K562 (cell line): ENCODE results near the gene ABCA7. TPM values are rescaled to one million over a fixed set of nuclear protein-coding genes. Genes with fewer than 3 reads are reported as not detected.

Source experiments
- ATAC-seq: fragments of 200-7000 bp; cut with Tn5 transposase; 3 replicates; pipeline ENCODE4 v1.9.1; 2020; ENCODE audit warnings: moderate library complexity
- BruUV-seq: library from RNA; stranded (reverse); fragments of 400-500 nt; replicated peaks from 2 replicates; lab custom pipeline; 2021; lab: Mats Ljungman, UMichigan
- CTCF ChIA-PET: fragments of 300-600 bp; formaldehyde crosslinking; extraction: SDS; loops from one replicate; lab custom pipeline; 2021; ENCODE audit warnings: low intra/inter-chr PET ratio; lab: Yijun Ruan, JAX
- POLR2A ChIA-PET: fragments of 300-600, 350-650 bp; sonication (Branson Sonifier 250); formaldehyde crosslinking; extraction: SDS; loops from one replicate; lab custom pipeline; 2021; ENCODE audit warnings: antibody characterized with exemption, inconsistent platforms; lab: Yijun Ruan, JAX
- DNase-seq, 4 experiments: peaks; one replicate each; pipeline versions ENCODE4 v3.0.0 to v3.0.0-alpha.2; 2011 to 2018; ENCODE audit warnings: low spot score in 3 of 4, mixed read lengths in 3 of 4; ENCODE audit errors: extremely low read depth in 1 of 4
- FAIRE-seq: peaks from 2 replicates; lab custom pipeline; 2011; peaks lifted over from hg19 to GRCh38; lab: Jason Lieb, UNC
- H2AFZ ChIP-seq: 2 replicates; pipeline ENCODE4 v1.6.0; 2011; ENCODE audit warnings: low read depth, low read length, control low read depth, inconsistent platforms
- H3K27ac ChIP-seq: fragments of 200-600 bp; 3 replicates; pipeline ENCODE4 v1.8.0; 2011; ENCODE audit warnings: low read depth, mild to moderate bottlenecking, control low read depth, inconsistent platforms, low read length, moderate library complexity, mixed read lengths; ENCODE audit errors: extremely low read depth
- H3K27me3 ChIP-seq, 2 experiments: fragments of 300-600 bp in 1 of 2; 2 replicates in 1 of 2; 3 replicates in 1 of 2; pipeline versions ENCODE4 v1.6.0 to v1.8.0; 2011; ENCODE audit warnings: inconsistent platforms in 2 of 2, low read length in 2 of 2, mild to moderate bottlenecking in 1 of 2, mixed read lengths in 1 of 2, moderate library complexity in 1 of 2; ENCODE audit not compliant: control insufficient read depth in 2 of 2, insufficient read depth in 2 of 2
- H3K36me3 ChIP-seq: fragments of 300-600 bp; 3 replicates; pipeline ENCODE4 v1.8.0; 2011; ENCODE audit warnings: mild to moderate bottlenecking, low read length, inconsistent platforms; ENCODE audit not compliant: control insufficient read depth, insufficient read depth
- H3K4me1 ChIP-seq, 2 experiments: fragments of 200-600 bp in 1 of 2; replicated peaks in 1 of 2; 2 replicates in 1 of 2; 3 replicates in 1 of 2; pipeline versions ENCODE4 v1.5.1 to v1.8.0; 2011; ENCODE audit warnings: inconsistent platforms in 2 of 2, low read length in 2 of 2, mild to moderate bottlenecking in 1 of 2, mixed read lengths in 1 of 2, moderate library complexity in 1 of 2; ENCODE audit not compliant: control insufficient read depth in 2 of 2, insufficient read depth in 2 of 2
- H3K4me2 ChIP-seq: 2 replicates; pipeline ENCODE4 v1.6.1; 2011; ENCODE audit warnings: low read length, control low read depth, inconsistent platforms, mixed read lengths; ENCODE audit not compliant: insufficient read depth
- H3K4me3 ChIP-seq: fragments of 200-600 bp; sonication (generic), shearing (Covaris generic); 2 replicates; pipeline ENCODE4 v1.5.1; 2016; ENCODE audit warnings: control low read depth, inconsistent platforms
- H3K79me2 ChIP-seq: fragments of 200-600 bp; 3 replicates; pipeline ENCODE4 v1.8.0; 2011; ENCODE audit warnings: low read length, inconsistent platforms; ENCODE audit not compliant: control insufficient read depth, insufficient read depth
- H3K9ac ChIP-seq, 2 experiments: 2 replicates each; pipeline versions ENCODE4 v1.6.0 to v1.6.1; 2011; ENCODE audit warnings: low read depth in 2 of 2, low read length in 2 of 2, control low read depth in 1 of 2, inconsistent platforms in 1 of 2, mild to moderate bottlenecking in 1 of 2, mixed read lengths in 1 of 2; ENCODE audit not compliant: insufficient read depth in 1 of 2
- H3K9me1 ChIP-seq: one replicate; pipeline ENCODE4 v1.6.0; 2011; ENCODE audit warnings: inconsistent platforms, mild to moderate bottlenecking, low read length, moderate library complexity; ENCODE audit not compliant: control insufficient read depth, insufficient read depth
- H3K9me3 ChIP-seq: replicated peaks from 2 replicates; pipeline ENCODE4 v1.5.1; 2011; ENCODE audit warnings: low read depth, low read length, inconsistent platforms; ENCODE audit not compliant: control insufficient read depth, insufficient read depth
- H4K20me1 ChIP-seq: replicated peaks from 2 replicates; pipeline ENCODE4 v1.6.1; 2011; ENCODE audit warnings: low read length, inconsistent platforms, mixed read lengths; ENCODE audit not compliant: control insufficient read depth, insufficient read depth
- FIP1L1 ChIP-seq: fragments of 200-400 bp; formaldehyde crosslinking; IDR thresholded peaks from 2 replicates; pipeline ENCODE4 v1.6.1; 2018; ENCODE audit warnings: mild to moderate bottlenecking, low read depth, low read length; ENCODE audit not compliant: poor library complexity, severe bottlenecking
- JUND ChIP-seq, 2 experiments: IDR thresholded peaks; 2 replicates in 1 of 2; 3 replicates in 1 of 2; pipeline ENCODE4 v1.6.1; 2011; ENCODE audit warnings: borderline replicate concordance in 2 of 2, low read depth in 2 of 2, low read length in 2 of 2, improper control_type of control experiment in 1 of 2, missing biosample characterization in 1 of 2, missing genetic modification characterization in 1 of 2, missing genetic modification reagents in 1 of 2
- LCOR ChIP-seq: sonication (generic); formaldehyde crosslinking; IDR thresholded peaks from 2 replicates; pipeline ENCODE4 v1.8.0; 2022; ENCODE audit warnings: mild to moderate bottlenecking, missing genetic modification reagents
- POLR2AphosphoS2 ChIP-seq: IDR thresholded peaks from 2 replicates; pipeline ENCODE4 v1.6.1; 2012; ENCODE audit warnings: low read length, improper control_type of control experiment
- POLR2B ChIP-seq: fragments of 450-650 bp; IDR thresholded peaks from 2 replicates; pipeline ENCODE4 v1.6.1; 2018; ENCODE audit warnings: low read depth; ENCODE audit not compliant: partially characterized antibody
- RAD51 ChIP-seq: fragments of 450-650 bp; IDR thresholded peaks from 2 replicates; pipeline ENCODE4 v1.7.1; 2016; ENCODE audit warnings: low read depth, mild to moderate bottlenecking, borderline replicate concordance
- SMARCE1 ChIP-seq: fragments of 450-650 bp; IDR thresholded peaks from 2 replicates; pipeline ENCODE4 v1.7.1; 2016; ENCODE audit warnings: mild to moderate bottlenecking
- SNRNP70 ChIP-seq: fragments of 200-400 bp; formaldehyde crosslinking; optimal IDR thresholded peaks from 2 replicates; pipeline ENCODE3; 2017; ENCODE audit warnings: low read depth, low read length
- ZNF253 ChIP-seq: fragments of 250-450 bp; sonication (Bioruptor Pico); conservative IDR thresholded peaks from 2 replicates; pipeline ENCODE4 v1.6.1; 2021; ENCODE audit warnings: mild to moderate bottlenecking
- ZNF766 ChIP-seq: fragments of 200-800 bp; sonication (Bioruptor generic); conservative IDR thresholded peaks from 2 replicates; pipeline ENCODE4 v1.6.1; 2016; ENCODE audit warnings: missing genetic modification characterization, missing compliant biosample characterization
- WGBS: fragments of 100-300 bp; shearing (Covaris generic); methylation state at CpG from one replicate; pipeline ENCODE4 v1.1.6; 2016; ENCODE audit warnings: low coverage, mixed read lengths; ENCODE audit not compliant: insufficient coverage; ENCODE audit errors: missing lambda C conversion rate; 5-methylcytosine and 5-hydroxymethylcytosine counted together
- in situ Hi-C: fragments of 300-500 bp; cut with MboI; formaldehyde crosslinking; loops from 4 replicates; pipeline ENCODE4 v1.15.0; 2018; ENCODE audit warnings: inconsistent platforms, mixed read lengths
- intact Hi-C: fragments of 100-400 bp; cut with micrococcal nuclease; formaldehyde crosslinking; loops from 2 replicates; pipeline ENCODE4 v1.14.2; 2022
- polyA plus RNA-seq, 8 experiments: library from polyadenylated mRNA; depleted of rRNA in 4 of 8; stranded (reverse) in 5 of 8; unstranded in 3 of 8; fragments of >200 nt; fragmentation: Nextera tagmentation in 2 of 8; fragmentation: Illumina TruSeq in 1 of 8; extraction: Ambion mirVana in 2 of 8; extraction: Trizol in 1 of 8; gene quantifications; 2 replicates each; pipeline versions ENCODE4 v1.2.1 to v1.2.3, GENCODE V29; 2011 to 2014; ENCODE audit warnings: inconsistent platforms in 1 of 8, missing spikeins in 1 of 8
- total RNA-seq, 7 experiments: library from RNA; depleted of rRNA in 6 of 7; stranded (reverse); fragments of >200 nt in 6 of 7; fragmentation: Illumina TruSeq in 2 of 7; extraction: Trizol in 2 of 7; gene quantifications; 2 replicates each; pipeline versions ENCODE4 v1.2.1 to v1.2.3, GENCODE V29; 2011 to 2021; ENCODE audit warnings: low replicate concordance in 1 of 7
- TF ChIP-seq, protein P1 (sequence below): fragments of 250-450 bp; sonication (Bioruptor Pico); IDR thresholded peaks from 2 replicates; pipeline ENCODE4 v1.5.0; 2021
- TF ChIP-seq, protein P2 (sequence below), 3 experiments: fragments of 200-800 bp in 1 of 3; fragments of 250-450 bp in 1 of 3; fragments of 450-650 bp in 1 of 3; sonication (Bioruptor Pico) in 1 of 3; sonication (Bioruptor generic) in 1 of 3; formaldehyde crosslinking in 1 of 3; IDR thresholded peaks; 2 replicates each; pipeline versions ENCODE4 v1.6.1 to v1.8.0; 2016 to 2022; ENCODE audit warnings: mild to moderate bottlenecking in 2 of 3, missing genetic modification characterization in 2 of 3, missing compliant biosample characterization in 1 of 3, moderate library complexity in 1 of 3
- TF ChIP-seq, protein P3 (sequence below), 2 experiments: IDR thresholded peaks; 2 replicates each; pipeline ENCODE4 v1.6.1; 2011; ENCODE audit warnings: borderline replicate concordance in 1 of 2, control low read depth in 1 of 2, low read depth in 1 of 2, low read length in 1 of 2, mild to moderate bottlenecking in 1 of 2, mixed read lengths in 1 of 2, moderate library complexity in 1 of 2; ENCODE audit not compliant: insufficient read depth in 1 of 2, insufficient read length in 1 of 2, poor library complexity in 1 of 2, severe bottlenecking in 1 of 2; ENCODE audit errors: extremely low read depth in 1 of 2

The ABCA7 gene
- total and polyA plus RNA-seq, 9 of the 15 experiments (the other 6 are each of a cell fraction or from before 2014, with no cell fraction given): 2.3 to 96.1 (median 31.2) TPM

DNA sequence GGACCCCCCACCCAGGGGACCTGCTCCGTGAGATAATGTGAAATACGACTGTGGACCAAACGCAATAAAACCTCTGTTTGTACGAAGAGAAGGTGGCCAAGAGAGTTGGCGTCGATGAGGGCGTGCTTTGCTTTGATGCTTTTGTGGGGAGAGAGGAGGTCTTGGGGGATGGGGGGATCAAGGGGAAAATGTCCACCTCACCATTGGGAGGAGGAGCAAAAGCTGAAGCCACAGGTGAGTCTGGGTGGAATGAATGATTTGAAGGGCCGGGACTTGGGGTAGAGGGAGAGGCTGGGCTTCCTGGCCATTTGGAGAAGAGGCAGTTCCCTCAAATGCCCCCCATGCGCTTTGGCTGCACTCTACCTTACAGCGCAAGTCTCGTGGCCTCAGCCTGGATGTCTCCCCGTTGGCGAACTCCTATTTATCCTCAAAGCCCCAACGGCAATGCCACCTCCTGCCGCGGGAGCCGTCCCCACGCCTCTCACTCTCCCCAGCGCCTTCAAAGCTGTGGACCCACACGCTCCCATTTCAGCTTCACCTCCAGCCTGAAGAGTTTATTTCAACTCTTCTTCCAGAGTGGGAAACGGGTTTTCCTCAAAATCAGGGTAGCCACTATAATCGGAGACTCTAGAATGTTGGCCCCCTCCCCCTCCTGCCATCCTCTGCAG lies 795 bp upstream of the ABCA7 start:
- ChIA-PET CTCF (no interaction called here), POLR2A (interaction anchor here (0.6 to 11.0 kb wide), 7 partner anchors 10 to 224 kb away, joined by 3 to 176 read pairs (median 4); partner anchors contain the start of genes ARHGAP45, CNN2, GPX4 and RNU6-2)
- H3K27ac ChIP-seq: peak overlapping the region; percentile 43
- peaks cover 46% of the 10 kb centered on the region for H3K36me3 ChIP-seq
- H2AFZ ChIP-seq: peak overlapping the region; percentile 60
- DNase-seq: peak in 1 of 4 experiments; percentile 32
- peak overlapping the region; percentile 72 for H3K4me2 ChIP-seq
- in situ Hi-C loops: no loop called here
- H3K4me3 ChIP-seq: peak overlapping the region; percentile 55
- intact Hi-C loops: no loop called here
- no peaks in the 10 kb centered on the region for H4K20me1 ChIP-seq
- peaks cover 35% of the 10 kb centered on the region for H3K79me2 ChIP-seq
- 39% methylated on average over 19 of the region's 22 CpGs for WGBS
- no peak for FAIRE-seq
- no peaks in the 10 kb centered on the region for H3K27me3 ChIP-seq
- peak overlapping the region; percentile 30 to 91; a peak in 3 of 4 replicates for H3K9ac ChIP-seq
- BruUV-seq: no TSS peak
- peaks cover 32 to 73% of the 10 kb centered on the region in 2 experiments for H3K4me1 ChIP-seq
- no peaks in the 10 kb centered on the region for H3K9me3 ChIP-seq
- H3K9me1 ChIP-seq: no peaks in the 10 kb centered on the region
- no peak for ATAC-seq
- TF ChIP-seq, protein P1, sequence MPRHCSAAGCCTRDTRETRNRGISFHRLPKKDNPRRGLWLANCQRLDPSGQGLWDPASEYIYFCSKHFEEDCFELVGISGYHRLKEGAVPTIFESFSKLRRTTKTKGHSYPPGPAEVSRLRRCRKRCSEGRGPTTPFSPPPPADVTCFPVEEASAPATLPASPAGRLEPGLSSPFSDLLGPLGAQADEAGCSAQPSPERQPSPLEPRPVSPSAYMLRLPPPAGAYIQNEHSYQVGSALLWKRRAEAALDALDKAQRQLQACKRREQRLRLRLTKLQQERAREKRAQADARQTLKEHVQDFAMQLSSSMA (CRISPR knock-in tag): peak; percentile 18; the same call in 1 of the 2 replicates
- peak; percentile 60; the same call in 1 of the 2 replicates for TF ChIP-seq POLR2AphosphoS2
- TF ChIP-seq, protein P2, sequence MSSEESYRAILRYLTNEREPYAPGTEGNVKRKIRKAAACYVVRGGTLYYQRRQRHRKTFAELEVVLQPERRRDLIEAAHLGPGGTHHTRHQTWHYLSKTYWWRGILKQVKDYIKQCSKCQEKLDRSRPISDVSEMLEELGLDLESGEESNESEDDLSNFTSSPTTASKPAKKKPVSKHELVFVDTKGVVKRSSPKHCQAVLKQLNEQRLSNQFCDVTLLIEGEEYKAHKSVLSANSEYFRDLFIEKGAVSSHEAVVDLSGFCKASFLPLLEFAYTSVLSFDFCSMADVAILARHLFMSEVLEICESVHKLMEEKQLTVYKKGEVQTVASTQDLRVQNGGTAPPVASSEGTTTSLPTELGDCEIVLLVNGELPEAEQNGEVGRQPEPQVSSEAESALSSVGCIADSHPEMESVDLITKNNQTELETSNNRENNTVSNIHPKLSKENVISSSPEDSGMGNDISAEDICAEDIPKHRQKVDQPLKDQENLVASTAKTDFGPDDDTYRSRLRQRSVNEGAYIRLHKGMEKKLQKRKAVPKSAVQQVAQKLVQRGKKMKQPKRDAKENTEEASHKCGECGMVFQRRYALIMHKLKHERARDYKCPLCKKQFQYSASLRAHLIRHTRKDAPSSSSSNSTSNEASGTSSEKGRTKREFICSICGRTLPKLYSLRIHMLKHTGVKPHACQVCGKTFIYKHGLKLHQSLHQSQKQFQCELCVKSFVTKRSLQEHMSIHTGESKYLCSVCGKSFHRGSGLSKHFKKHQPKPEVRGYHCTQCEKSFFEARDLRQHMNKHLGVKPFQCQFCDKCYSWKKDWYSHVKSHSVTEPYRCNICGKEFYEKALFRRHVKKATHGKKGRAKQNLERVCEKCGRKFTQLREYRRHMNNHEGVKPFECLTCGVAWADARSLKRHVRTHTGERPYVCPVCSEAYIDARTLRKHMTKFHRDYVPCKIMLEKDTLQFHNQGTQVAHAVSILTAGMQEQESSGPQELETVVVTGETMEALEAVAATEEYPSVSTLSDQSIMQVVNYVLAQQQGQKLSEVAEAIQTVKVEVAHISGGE (CRISPR knock-in tag; IDR thresholded peaks at IDR 0.05): 0 out of 6 replicates have a peak, but pooled peaks of 1 of the 3 experiments have one; percentile 6
- no peak for TF ChIP-seq SNRNP70
- no peak for TF ChIP-seq LCOR (CRISPR knock-in tag)
- TF ChIP-seq, protein P3, sequence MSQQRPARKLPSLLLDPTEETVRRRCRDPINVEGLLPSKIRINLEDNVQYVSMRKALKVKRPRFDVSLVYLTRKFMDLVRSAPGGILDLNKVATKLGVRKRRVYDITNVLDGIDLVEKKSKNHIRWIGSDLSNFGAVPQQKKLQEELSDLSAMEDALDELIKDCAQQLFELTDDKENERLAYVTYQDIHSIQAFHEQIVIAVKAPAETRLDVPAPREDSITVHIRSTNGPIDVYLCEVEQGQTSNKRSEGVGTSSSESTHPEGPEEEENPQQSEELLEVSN (IDR thresholded peaks at IDR 0.05; ENCODE audit: borderline replicate concordance in 1 of 2, extremely low read depth in 1 of 2, insufficient read depth in 1 of 2, insufficient read length in 1 of 2, low read depth in 1 of 2, low read length in 1 of 2, poor library complexity in 1 of 2, severe bottlenecking in 1 of 2): peak in 1 of 2 experiments; percentile 29
- no peak for TF ChIP-seq FIP1L1
- TF ChIP-seq RAD51: no peak
- peak; percentile 45 for TF ChIP-seq POLR2B
- 0 out of 2 replicates have a peak, but pooled peaks have one; percentile 35 for TF ChIP-seq ZNF253 (CRISPR knock-in tag)
- no peak for TF ChIP-seq JUND (IDR thresholded peaks at IDR 0.05; ENCODE audit: borderline replicate concordance, low read depth, low read length)
- 0 out of 3 replicates have a peak, but pooled peaks have one; percentile 25 for TF ChIP-seq JUND (tag; IDR thresholded peaks at IDR 0.05; ENCODE audit: borderline replicate concordance, low read depth, low read length)
- peak; percentile 58; the same call in 1 of the 2 replicates for TF ChIP-seq ZNF766 (CRISPR knock-in tag)
- TF ChIP-seq SMARCE1: no peak
